ENCODE data around the gene TICAM2.

The TICAM2 gene

GRCh38 chr5:115544043-115544435, 58.2 kb downstream of the TICAM2 start:
- Mint-ChIP-seq H3K27me3 (no peaks in the 10 kb centered on the region), H3K4me3 (peak overlapping the region; percentile 95), H3K27ac (peak overlapping the region; percentile 94), H3K9me3 (peaks cover 13% of the 10 kb centered on the region), H3K4me1 (peaks cover 41% of the 10 kb centered on the region), H3K36me3 (ENCODE audit: low read depth) (peaks cover 54% of the 10 kb centered on the region)
- peak; percentile 12 for ATAC-seq
- DNase-seq, result peak; percentile 49

DNA sequence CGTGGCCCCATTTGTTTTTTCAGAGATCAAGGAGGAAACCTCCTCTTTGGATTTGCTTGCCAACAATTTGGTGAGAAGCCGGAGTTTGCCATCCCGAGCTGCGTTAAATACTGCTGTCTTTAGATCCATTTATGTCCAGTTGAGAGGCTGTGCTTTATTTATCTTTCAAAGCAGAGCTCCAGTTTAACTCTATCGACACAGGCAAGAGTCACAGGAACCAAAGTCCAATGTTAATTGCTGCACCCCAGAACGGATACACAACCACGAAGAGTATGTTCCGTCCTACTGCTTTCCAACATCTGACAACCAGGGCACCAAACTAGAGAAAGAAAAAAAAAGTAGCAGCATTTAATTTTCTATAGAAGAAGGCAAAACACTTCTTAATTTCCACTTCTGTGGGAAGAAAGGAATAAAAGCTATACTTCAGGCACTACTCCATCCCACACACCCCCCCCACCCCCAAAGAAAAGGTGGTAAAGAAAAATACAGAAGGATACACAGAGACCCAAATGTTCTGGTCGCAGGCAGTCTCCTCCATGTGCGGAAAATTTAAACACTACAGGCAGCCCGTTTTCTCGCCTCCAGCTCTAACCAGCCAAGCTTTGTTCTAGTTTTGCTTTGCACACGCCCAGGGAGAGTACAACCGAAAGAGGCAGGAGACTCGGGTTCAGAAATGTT, 58.8 kb downstream of the TICAM2 start:
- peaks cover 60% of the 10 kb centered on the region for H3K36me3 Mint-ChIP-seq (ENCODE audit: low read depth)
- H3K4me3 Mint-ChIP-seq, result peak overlapping the region; percentile 95
- no peaks in the 10 kb centered on the region for H3K27me3 Mint-ChIP-seq
- ATAC-seq (peak; percentile 18), DNase-seq (no peak)
- peaks cover 13% of the 10 kb centered on the region for H3K9me3 Mint-ChIP-seq
- peak overlapping the region; percentile 94 for H3K27ac Mint-ChIP-seq
- peaks cover 47% of the 10 kb centered on the region for H3K4me1 Mint-ChIP-seq

DNA sequence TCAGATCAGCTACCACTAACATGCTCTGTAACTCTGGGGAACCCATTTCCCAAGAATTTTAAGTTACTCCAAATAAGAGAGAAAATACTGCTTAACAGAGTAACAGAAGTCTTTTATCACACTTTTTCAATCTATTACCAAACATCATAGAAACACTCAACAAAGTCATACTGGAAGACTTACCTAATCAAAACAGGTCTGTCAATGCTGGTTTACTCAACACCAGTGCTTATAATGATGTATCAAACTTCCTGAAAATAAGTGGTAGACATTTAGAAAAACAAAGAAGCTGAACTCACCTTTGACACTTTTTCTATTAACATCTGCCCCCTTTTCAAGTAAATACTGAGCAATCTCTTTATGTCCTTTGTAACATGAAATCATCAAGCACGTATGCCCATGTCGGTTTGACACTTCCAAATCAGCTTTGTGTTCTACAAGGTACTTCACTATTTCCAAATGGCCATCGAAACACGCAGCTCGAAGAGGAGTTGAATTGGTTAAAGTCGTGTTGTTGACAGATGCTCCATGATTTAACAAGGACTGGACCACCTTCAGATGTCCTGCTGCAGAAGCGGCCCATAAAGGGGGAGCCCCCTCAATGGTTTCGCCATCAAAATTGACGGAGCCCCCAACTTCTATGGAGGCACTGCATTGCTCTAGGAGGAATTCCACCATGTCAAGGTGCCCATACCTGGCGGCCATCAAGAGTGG, 59.5 kb downstream of the TICAM2 start:
- Mint-ChIP-seq H3K9me3 (peaks cover 13% of the 10 kb centered on the region), H3K36me3 (ENCODE audit: low read depth) (peaks cover 65% of the 10 kb centered on the region), H3K27me3 (no peaks in the 10 kb centered on the region), H3K27ac (peak overlapping the region; percentile 94), H3K4me3 (peak overlapping the region; percentile 95), H3K4me1 (peaks cover 54% of the 10 kb centered on the region)
- DNase-seq, result no peak
- ATAC-seq, result no peak

- Mint-ChIP-seq H3K27ac (no peak overlapping the region), H3K4me1 (peaks cover 59% of the 10 kb centered on the region), H3K36me3 (ENCODE audit: low read depth) (peaks cover 70% of the 10 kb centered on the region), H3K27me3 (no peaks in the 10 kb centered on the region), H3K9me3 (peaks cover 14% of the 10 kb centered on the region), H3K4me3 (peak overlapping the region; percentile 95)
- no peak for ATAC-seq
- no peak for DNase-seq
Observed at GRCh38 chr5:115542086-115542485, 60.2 kb downstream of the TICAM2 start.

DNA sequence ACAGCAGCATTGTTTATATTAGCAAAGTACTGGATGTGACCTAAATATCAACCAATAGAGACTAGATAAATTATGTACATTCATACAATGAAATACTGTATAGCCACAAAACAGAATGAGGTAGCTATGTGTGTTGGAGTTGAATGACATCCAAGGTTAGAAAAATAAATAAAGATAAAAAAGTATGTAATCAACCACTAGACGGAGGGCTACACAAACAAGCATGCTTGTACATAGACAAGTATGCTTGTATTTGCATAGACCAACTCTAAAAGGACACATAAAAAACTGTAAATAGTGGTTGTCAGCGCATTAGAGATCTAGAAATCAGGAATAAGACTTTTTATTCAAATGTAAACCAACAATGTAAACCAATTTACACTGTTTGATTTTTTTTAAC, 60.7 kb downstream of the TICAM2 start:
- H3K4me1 Mint-ChIP-seq, result peaks cover 64% of the 10 kb centered on the region
- ATAC-seq (no peak), DNase-seq (no peak)
- peak overlapping the region; percentile 95 for H3K4me3 Mint-ChIP-seq
- no peak overlapping the region for H3K27ac Mint-ChIP-seq
- peaks cover 74% of the 10 kb centered on the region for H3K36me3 Mint-ChIP-seq (ENCODE audit: low read depth)
- peaks cover 18% of the 10 kb centered on the region for H3K9me3 Mint-ChIP-seq
- H3K27me3 Mint-ChIP-seq, result no peaks in the 10 kb centered on the region

- Mint-ChIP-seq H3K36me3 (ENCODE audit: low read depth) (peaks cover 66% of the 10 kb centered on the region), H3K4me3 (no peak overlapping the region), H3K4me1 (peaks cover 84% of the 10 kb centered on the region), H3K9me3 (peaks cover 7% of the 10 kb centered on the region), H3K27me3 (no peaks in the 10 kb centered on the region), H3K27ac (no peak overlapping the region)
- ATAC-seq (no peak), DNase-seq (no peak)
Observed at GRCh38 chr5:115535479-115536035, 66.7 kb downstream of the TICAM2 start.

GRCh38 chr5:115532517-115532916, 69.8 kb downstream of the TICAM2 start:
- Mint-ChIP-seq H3K4me3 (no peak overlapping the region), H3K27me3 (no peaks in the 10 kb centered on the region), H3K9me3 (peaks cover 7% of the 10 kb centered on the region), H3K36me3 (ENCODE audit: low read depth) (peaks cover 52% of the 10 kb centered on the region), H3K4me1 (peaks cover 76% of the 10 kb centered on the region), H3K27ac (no peak overlapping the region)
- DNase-seq (no peak), ATAC-seq (no peak)

DNA sequence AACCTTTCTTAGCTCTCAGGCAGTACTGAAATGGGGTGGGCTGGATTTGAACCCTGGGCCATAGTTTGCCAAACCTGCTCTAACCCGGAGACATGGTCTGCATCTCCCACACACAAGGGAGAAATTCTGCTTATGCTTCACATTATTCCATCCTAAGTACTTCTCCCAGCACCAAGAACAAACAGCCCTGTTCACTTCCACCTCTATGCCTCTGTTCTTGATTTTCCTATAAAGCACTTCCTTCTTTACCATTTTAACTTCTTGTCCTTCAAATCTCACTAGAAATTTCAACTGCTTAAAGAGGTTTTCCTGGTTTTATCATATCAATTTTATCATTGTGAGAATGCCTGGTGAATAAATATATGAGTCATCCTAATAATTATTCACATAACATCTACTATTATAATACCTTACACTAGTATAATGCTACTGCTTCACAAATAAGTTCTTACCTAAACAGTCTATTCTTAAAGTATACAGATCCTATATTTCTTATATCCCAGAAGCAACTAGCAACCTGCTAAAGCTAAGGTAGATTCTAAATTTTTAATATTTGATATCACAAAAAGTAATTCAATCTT, 70.4 kb downstream of the TICAM2 start:
- ATAC-seq (no peak), DNase-seq (no peak)
- Mint-ChIP-seq H3K4me1 (peaks cover 71% of the 10 kb centered on the region), H3K4me3 (no peak overlapping the region), H3K27me3 (no peaks in the 10 kb centered on the region), H3K27ac (peak overlapping the region; percentile 29), H3K9me3 (peaks cover 4% of the 10 kb centered on the region), H3K36me3 (ENCODE audit: low read depth) (peaks cover 47% of the 10 kb centered on the region)

DNA sequence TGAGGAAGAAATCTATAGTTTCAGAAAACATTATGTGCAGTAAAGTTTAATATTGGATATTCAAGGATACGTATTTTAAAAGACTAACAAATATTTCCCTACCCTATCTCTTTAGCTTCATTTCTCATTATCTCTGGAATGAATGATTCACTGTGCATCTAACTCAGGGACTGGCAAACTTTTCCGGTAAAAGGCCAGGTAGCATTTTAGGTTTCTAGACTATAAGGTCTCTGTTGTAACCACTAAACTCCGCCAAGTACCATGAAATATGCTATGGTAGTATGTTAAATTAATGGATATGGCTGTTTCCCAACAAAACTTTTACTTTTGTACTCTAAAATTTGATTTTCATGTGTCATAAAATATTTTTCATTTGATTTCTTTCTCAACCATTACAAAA, 70.9 kb downstream of the TICAM2 start:
- H3K4me1 Mint-ChIP-seq, result peaks cover 66% of the 10 kb centered on the region
- no peak overlapping the region for H3K27ac Mint-ChIP-seq
- H3K27me3 Mint-ChIP-seq, result no peaks in the 10 kb centered on the region
- ATAC-seq (peak; percentile 36), DNase-seq (no peak)
- no peak overlapping the region for H3K4me3 Mint-ChIP-seq
- H3K36me3 Mint-ChIP-seq (ENCODE audit: low read depth), result peaks cover 43% of the 10 kb centered on the region
- H3K9me3 Mint-ChIP-seq, result no peaks in the 10 kb centered on the region

- Mint-ChIP-seq H3K27ac (no peak overlapping the region), H3K27me3 (no peaks in the 10 kb centered on the region), H3K4me3 (no peak overlapping the region), H3K9me3 (no peaks in the 10 kb centered on the region), H3K4me1 (peaks cover 59% of the 10 kb centered on the region), H3K36me3 (ENCODE audit: low read depth) (peaks cover 37% of the 10 kb centered on the region)
- DNase-seq, result no peak
- no peak for ATAC-seq
Observed at GRCh38 chr5:115530426-115530825, 71.9 kb downstream of the TICAM2 start.
